GM23338 (cell line): Measurements from ENCODE around the gene SETBP1. TPM values are rescaled to one million over a fixed set of nuclear protein-coding genes. Genes with fewer than 3 reads are reported as not detected.

Experiments used
- ATAC-seq: fragments of 200-7000 bp; cut with Tn5 transposase; 3 replicates; pipeline ENCODE4 v1.9.1; 2020
- DNase-seq: peaks from one replicate; pipeline ENCODE4 v3.0.0-alpha.2; 2015; ENCODE audit warnings: low spot score
- H2AFZ ChIP-seq: fragments of 200-600 bp; sonication (generic); 2 replicates; pipeline ENCODE4 v1.8.0; 2016; ENCODE audit warnings: antibody characterized with exemption, mild to moderate bottlenecking, moderate library complexity
- H3F3A ChIP-seq: fragments of 200-600 bp; sonication (generic); replicated peaks from 2 replicates; pipeline ENCODE4 v1.8.0; 2017; ENCODE audit warnings: antibody characterized with exemption, mixed run types, low read depth
- H3K27ac ChIP-seq: fragments of 200-600 bp; sonication (generic); 2 replicates; pipeline ENCODE4 v1.6.1; 2016; ENCODE audit warnings: low read depth
- H3K27me3 ChIP-seq: fragments of 200-600 bp; sonication (generic); 2 replicates; pipeline ENCODE4 v1.8.0; 2016; ENCODE audit warnings: mild to moderate bottlenecking, mixed run types, moderate library complexity; ENCODE audit not compliant: insufficient read depth
- H3K36me3 ChIP-seq: fragments of 200-600 bp; sonication (generic); 2 replicates; pipeline ENCODE4 v1.8.0; 2016; ENCODE audit warnings: mild to moderate bottlenecking; ENCODE audit not compliant: insufficient read depth
- H3K4me1 ChIP-seq: fragments of 200-600 bp; sonication (generic); 2 replicates; pipeline ENCODE4 v1.8.0; 2016; ENCODE audit warnings: mild to moderate bottlenecking, moderate library complexity; ENCODE audit not compliant: insufficient read depth
- H3K4me2 ChIP-seq: fragments of 200-600 bp; sonication (generic); 2 replicates; pipeline ENCODE4 v1.7.1; 2017; ENCODE audit warnings: mixed run types
- H3K4me3 ChIP-seq: fragments of 200-600 bp; sonication (generic); 2 replicates; pipeline ENCODE4 v1.6.1; 2016; ENCODE audit warnings: mixed run types
- H3K79me2 ChIP-seq: fragments of 200-600 bp; sonication (generic); replicated peaks from 2 replicates; pipeline ENCODE4 v1.8.0; 2017; ENCODE audit warnings: mild to moderate bottlenecking; ENCODE audit not compliant: insufficient read depth
- H3K9me2 ChIP-seq: fragments of 200-600 bp; sonication (generic); 2 replicates; pipeline ENCODE4 v1.8.0; 2017; ENCODE audit not compliant: insufficient read depth
- H4K20me1 ChIP-seq: fragments of 200-600 bp; sonication (generic); replicated peaks from 2 replicates; pipeline ENCODE4 v1.8.0; 2017; ENCODE audit warnings: mild to moderate bottlenecking; ENCODE audit not compliant: insufficient read depth
- H3K27ac Mint-ChIP-seq: 2 replicates; pipeline ENCODE4 v1.8.0; 2020; ENCODE audit warnings: inconsistent platforms, mild to moderate bottlenecking, moderate library complexity, mixed read lengths
- H3K27me3 Mint-ChIP-seq: 3 replicates; pipeline ENCODE4 v1.8.0; 2022; ENCODE audit warnings: low read depth, mild to moderate bottlenecking, moderate library complexity, mixed read lengths, inconsistent platforms; ENCODE audit not compliant: insufficient read depth, poor library complexity
- H3K36me3 Mint-ChIP-seq: 3 replicates; pipeline ENCODE4 v1.8.0; 2021; ENCODE audit warnings: low read depth, mild to moderate bottlenecking, inconsistent platforms, moderate library complexity, mixed read lengths
- H3K4me1 Mint-ChIP-seq: 3 replicates; pipeline ENCODE4 v1.8.0; 2020; ENCODE audit warnings: mild to moderate bottlenecking, inconsistent platforms, mixed read lengths
- H3K4me3 Mint-ChIP-seq: 3 replicates; pipeline ENCODE4 v1.8.0; 2021; ENCODE audit warnings: moderate library complexity, mild to moderate bottlenecking, inconsistent platforms, mixed read lengths
- H3K9me3 Mint-ChIP-seq: 3 replicates; pipeline ENCODE4 v1.8.0; 2020; ENCODE audit warnings: moderate library complexity, mild to moderate bottlenecking, inconsistent platforms, mixed read lengths
- CREB1 ChIP-seq: fragments of 250-450 bp; sonication (Bioruptor Pico); IDR thresholded peaks from 2 replicates; pipeline ENCODE4 v1.5.0; 2020; ENCODE audit warnings: low read depth, mild to moderate bottlenecking, moderate library complexity
- CTCF ChIP-seq, 2 experiments: fragments of 200-600 bp in 1 of 2; sonication (generic) in 1 of 2; conservative IDR thresholded peaks; 2 replicates each; pipeline versions ENCODE4 v1.5.1 to v1.6.1; 2016 to 2017; ENCODE audit warnings: antibody characterized with exemption in 2 of 2, low read depth in 2 of 2, mild to moderate bottlenecking in 2 of 2, moderate library complexity in 1 of 2
- EZH2phosphoT487 ChIP-seq: fragments of 200-600 bp; sonication (generic); IDR thresholded peaks from one replicate; pipeline ENCODE4 v1.8.1; 2018; ENCODE audit warnings: antibody characterized with exemption; ENCODE audit not compliant: unreplicated experiment
- JUNB ChIP-seq: IDR thresholded peaks from one replicate; pipeline ENCODE4 v1.6.1; 2016; ENCODE audit warnings: antibody characterized with exemption; ENCODE audit not compliant: unreplicated experiment
- POLR2AphosphoS5 ChIP-seq: IDR thresholded peaks from 2 replicates; pipeline ENCODE4 v1.6.1; 2016; ENCODE audit warnings: antibody characterized with exemption, low read depth
- ZNF462 ChIP-seq: fragments of 250-450 bp; sonication (Bioruptor Pico); IDR thresholded peaks from 2 replicates; pipeline ENCODE4 v1.5.0; 2020; ENCODE audit warnings: mild to moderate bottlenecking, moderate library complexity
- polyA plus RNA-seq: library from polyadenylated mRNA; unstranded; fragments of >200 nt; fragmentation: Nextera tagmentation; extraction: Ambion mirVana; gene quantifications from 2 replicates; pipeline ENCODE4 v1.2.1, GENCODE V29; 2016
- total RNA-seq: library from RNA; depleted of rRNA; stranded (reverse); fragments of >200 nt; shearing (Covaris generic); gene quantifications from 2 replicates; pipeline ENCODE4 v1.2.3, GENCODE V29; 2014

The SETBP1 gene
- total and polyA plus RNA-seq, 2 experiments from 2014 or later: 1.6 to 5.5 TPM

DNA sequence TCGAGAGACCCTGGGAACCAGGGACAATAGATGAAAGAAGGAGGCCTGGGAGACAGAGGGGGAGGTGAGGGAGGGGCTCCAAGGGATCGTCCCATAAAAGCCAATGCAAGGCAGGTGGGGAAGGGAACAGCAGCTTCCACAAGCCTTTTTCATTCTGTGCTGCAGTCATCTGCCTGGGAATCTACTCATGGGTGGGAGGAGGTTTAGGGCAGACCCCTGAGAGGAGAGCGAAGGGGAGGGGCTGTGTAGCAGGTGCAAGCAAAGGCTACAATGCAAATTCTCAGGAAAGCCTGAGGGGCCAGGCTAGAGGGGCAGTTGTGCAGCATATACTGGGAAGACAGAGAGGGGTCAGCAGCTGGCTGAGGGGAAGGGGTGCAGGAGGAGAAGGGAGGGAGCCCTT is 135.4 kb downstream of the SETBP1 start:
- Mint-ChIP-seq H3K36me3 (no peaks in the 10 kb centered on the region), H3K27me3 (peaks cover 9% of the 10 kb centered on the region), H3K27ac (no peak overlapping the region), H3K4me3 (no peak overlapping the region), H3K4me1 (peaks cover 43% of the 10 kb centered on the region), H3K9me3 (no peaks in the 10 kb centered on the region)
- Histone ChIP-seq H3K4me3 (no peak overlapping the region), H3K79me2 (no peaks in the 10 kb centered on the region), H3F3A (no peaks in the 10 kb centered on the region), H4K20me1 (no peaks in the 10 kb centered on the region), H3K36me3 (no peaks in the 10 kb centered on the region), H3K4me1 (peaks cover 11% of the 10 kb centered on the region; the same call in 1 of the 2 replicates), H3K27ac (no peak overlapping the region), H3K4me2 (peak overlapping the region; percentile 17; the same call in 1 of the 2 replicates), H3K27me3 (no peaks in the 10 kb centered on the region), H2AFZ (no peak overlapping the region), H3K9me2 (peaks cover 10% of the 10 kb centered on the region; the same call in 1 of the 2 replicates)
- TF ChIP-seq JUNB (peak; percentile 71), EZH2phosphoT487 (no peak), CREB1 (CRISPR knock-in tag) (no peak), ZNF462 (CRISPR knock-in tag) (no peak), CTCF (conservative IDR thresholded peaks at IDR 0.05; ENCODE audit: low read depth in 2 of 2) (no peak), POLR2AphosphoS5 (no peak)
- DNase-seq (peak; percentile 46), ATAC-seq (peak; percentile 71)
